Loucy (cell line): ENCODE data around the gene TRAPPC4.
A peak's percentile ranks its signal among the peaks of the same experiment; 100 is the strongest.
"Not testable (repeated sequence)": the region's sequence is repeated elsewhere in the genome, so short reads cannot be mapped to it uniquely, and the experiment has no call there.

Experiments
- H2AFZ ChIP-seq: fragments of 200-600 bp; sonication (generic); 2 replicates; pipeline ENCODE4 v1.6.0; 2016; ENCODE audit warnings: antibody characterized with exemption, mild to moderate bottlenecking, low read length, moderate library complexity
- H3F3A ChIP-seq: fragments of 200-600 bp; 2 replicates; pipeline ENCODE4 v1.6.0; 2016; ENCODE audit warnings: antibody characterized with exemption, low read depth, mild to moderate bottlenecking
- H3K27me3 ChIP-seq: fragments of 200-600 bp; sonication (generic); 2 replicates; pipeline ENCODE4 v1.6.1; 2014; ENCODE audit warnings: low read length, mild to moderate bottlenecking; ENCODE audit not compliant: insufficient read depth, poor library complexity, severe bottlenecking
- H3K36me3 ChIP-seq: fragments of 200-600 bp; sonication (generic); 2 replicates; pipeline ENCODE4 v1.6.1; 2016; ENCODE audit warnings: low read length; ENCODE audit not compliant: insufficient read depth
- H3K4me1 ChIP-seq: fragments of 200-600 bp; sonication (generic); 2 replicates; pipeline ENCODE4 v1.5.1; 2014; ENCODE audit warnings: low read length, mild to moderate bottlenecking; ENCODE audit not compliant: insufficient read depth, poor library complexity, severe bottlenecking
- H3K4me2 ChIP-seq: fragments of 200-600 bp; sonication (generic); 2 replicates; pipeline ENCODE4 v1.6.0; 2014; ENCODE audit warnings: antibody characterized with exemption, low read length, low read depth, mild to moderate bottlenecking; ENCODE audit not compliant: poor library complexity, severe bottlenecking
- H3K4me3 ChIP-seq: fragments of 200-600 bp; sonication (generic); 2 replicates; pipeline ENCODE4 v1.5.1; 2014; ENCODE audit warnings: low read length, mild to moderate bottlenecking, mixed read lengths; ENCODE audit not compliant: poor library complexity, severe bottlenecking
- H3K79me2 ChIP-seq: fragments of 200-600 bp; sonication (generic); 2 replicates; pipeline ENCODE4 v1.6.1; 2014; ENCODE audit warnings: low read length; ENCODE audit not compliant: insufficient read depth
- H3K9ac ChIP-seq: fragments of 200-600 bp; sonication (generic); 2 replicates; pipeline ENCODE4 v1.6.0; 2014; ENCODE audit warnings: mild to moderate bottlenecking, low read depth, low read length, moderate library complexity; ENCODE audit not compliant: poor library complexity, severe bottlenecking
- H3K9me2 ChIP-seq: fragments of 200-600 bp; sonication (generic); replicated peaks from 2 replicates; pipeline ENCODE4 v1.6.1; 2016; ENCODE audit warnings: low read depth, low read length, mixed read lengths
- H3K9me3 ChIP-seq: fragments of 200-600 bp; sonication (generic); 2 replicates; pipeline ENCODE4 v1.6.1; 2014; ENCODE audit warnings: mild to moderate bottlenecking, antibody characterized with exemption, low read length, low read depth; ENCODE audit not compliant: insufficient read depth
- H4K20me1 ChIP-seq: fragments of 200-600 bp; sonication (generic); 2 replicates; pipeline ENCODE4 v1.6.0; 2014; ENCODE audit warnings: antibody characterized with exemption, low read length, mild to moderate bottlenecking; ENCODE audit not compliant: insufficient read depth, poor library complexity, severe bottlenecking
- EZH2phosphoT487 ChIP-seq: fragments of 200-600 bp; IDR thresholded peaks from 2 replicates; pipeline ENCODE4 v1.6.1; 2018; ENCODE audit warnings: antibody characterized with exemption, mild to moderate bottlenecking, moderate library complexity, borderline replicate concordance
- TF ChIP-seq, protein P1 (sequence below): fragments of 200-600 bp; sonication (generic); conservative IDR thresholded peaks from 2 replicates; pipeline ENCODE4 v1.5.1; 2014; ENCODE audit warnings: mild to moderate bottlenecking, antibody characterized with exemption, low read length

TRAPPC4 gene

DNA sequence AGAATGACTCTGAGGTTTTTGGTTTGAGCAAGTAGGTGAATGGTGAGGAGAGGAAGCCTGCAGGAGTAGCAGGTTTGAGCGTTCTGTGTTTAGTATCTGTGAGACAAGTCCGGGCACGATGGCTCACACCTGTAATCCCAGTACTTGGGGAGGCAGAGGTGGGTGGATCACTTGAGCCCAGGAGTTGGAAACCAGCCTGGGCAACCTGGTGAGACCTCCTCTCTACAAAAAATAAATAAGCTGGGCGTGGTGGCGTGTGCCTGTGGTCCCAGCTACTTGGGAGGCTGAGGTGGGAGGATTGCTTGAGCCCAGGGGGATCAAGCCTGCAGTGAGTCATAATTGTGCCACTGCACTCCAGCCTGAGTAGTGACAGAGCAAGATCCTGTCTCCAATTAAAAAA is 30.3 kb upstream of the TRAPPC4 start:
- Histone ChIP-seq H3K9me2 (no peaks in the 10 kb centered on the region), H3K4me3 (no peak overlapping the region), H3K9me3 (no peaks in the 10 kb centered on the region), H3K36me3 (no peaks in the 10 kb centered on the region), H3K4me2 (no peak overlapping the region), H4K20me1 (no peaks in the 10 kb centered on the region), H3F3A (no peaks in the 10 kb centered on the region), H2AFZ (no peak overlapping the region), H3K27me3 (no peaks in the 10 kb centered on the region), H3K79me2 (no peaks in the 10 kb centered on the region), H3K4me1 (no peaks in the 10 kb centered on the region), H3K9ac (no peak overlapping the region)
- TF ChIP-seq EZH2phosphoT487, result no peak
- TF ChIP-seq, protein P1, sequence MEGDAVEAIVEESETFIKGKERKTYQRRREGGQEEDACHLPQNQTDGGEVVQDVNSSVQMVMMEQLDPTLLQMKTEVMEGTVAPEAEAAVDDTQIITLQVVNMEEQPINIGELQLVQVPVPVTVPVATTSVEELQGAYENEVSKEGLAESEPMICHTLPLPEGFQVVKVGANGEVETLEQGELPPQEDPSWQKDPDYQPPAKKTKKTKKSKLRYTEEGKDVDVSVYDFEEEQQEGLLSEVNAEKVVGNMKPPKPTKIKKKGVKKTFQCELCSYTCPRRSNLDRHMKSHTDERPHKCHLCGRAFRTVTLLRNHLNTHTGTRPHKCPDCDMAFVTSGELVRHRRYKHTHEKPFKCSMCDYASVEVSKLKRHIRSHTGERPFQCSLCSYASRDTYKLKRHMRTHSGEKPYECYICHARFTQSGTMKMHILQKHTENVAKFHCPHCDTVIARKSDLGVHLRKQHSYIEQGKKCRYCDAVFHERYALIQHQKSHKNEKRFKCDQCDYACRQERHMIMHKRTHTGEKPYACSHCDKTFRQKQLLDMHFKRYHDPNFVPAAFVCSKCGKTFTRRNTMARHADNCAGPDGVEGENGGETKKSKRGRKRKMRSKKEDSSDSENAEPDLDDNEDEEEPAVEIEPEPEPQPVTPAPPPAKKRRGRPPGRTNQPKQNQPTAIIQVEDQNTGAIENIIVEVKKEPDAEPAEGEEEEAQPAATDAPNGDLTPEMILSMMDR, result no peak

DNA sequence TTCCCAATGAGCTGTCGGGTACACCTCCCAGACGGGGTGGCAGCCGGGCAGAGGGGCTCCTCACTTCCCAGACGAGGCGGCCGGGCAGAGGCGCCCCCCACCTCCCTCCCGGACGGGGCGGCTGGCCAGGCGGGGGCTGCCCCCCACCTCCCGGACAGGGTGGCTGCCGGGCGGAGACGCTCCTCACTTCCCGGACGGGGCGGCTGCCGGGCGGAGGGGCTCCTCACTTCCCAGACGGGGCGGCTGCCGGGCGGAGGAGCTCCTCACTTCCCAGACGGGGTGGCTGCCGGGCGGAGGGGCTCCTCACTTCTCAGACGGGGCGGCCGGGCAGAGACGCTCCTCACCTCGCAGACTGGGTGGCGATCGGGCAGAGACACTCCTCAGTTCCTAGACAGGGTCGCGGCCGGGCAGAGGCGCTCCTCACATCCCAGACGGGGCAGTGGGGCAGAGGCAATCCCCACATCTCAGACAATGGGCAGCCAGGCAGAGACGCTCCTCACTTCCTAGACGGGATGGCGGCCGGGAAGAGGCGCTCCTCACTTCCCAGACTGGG is 27.0 kb upstream of the TRAPPC4 start:
- peaks cover 10% of the 10 kb centered on the region; the same call in 1 of the 2 replicates for H3K79me2 ChIP-seq
- not testable (repeated sequence) for H2AFZ ChIP-seq, H3K9me3 ChIP-seq, H3K9me2 ChIP-seq, H3K36me3 ChIP-seq, H3K4me3 ChIP-seq, H4K20me1 ChIP-seq, H3F3A ChIP-seq, H3K4me2 ChIP-seq, H3K9ac ChIP-seq, H3K4me1 ChIP-seq, H3K27me3 ChIP-seq

GRCh38 chr11:118996926-118997626 is 21.5 kb upstream of the TRAPPC4 start:
- Histone ChIP-seq H3K4me1 (peaks cover 28% of the 10 kb centered on the region), H3K9me3 (no peaks in the 10 kb centered on the region), H3K4me2 (peak overlapping the region; percentile 86), H3F3A (no peaks in the 10 kb centered on the region), H3K27me3 (no peaks in the 10 kb centered on the region), H2AFZ (peak overlapping the region; percentile 80), H3K9me2 (no peaks in the 10 kb centered on the region), H3K36me3 (no peaks in the 10 kb centered on the region), H3K9ac (peak overlapping the region; percentile 95), H4K20me1 (peaks cover 10% of the 10 kb centered on the region), H3K79me2 (peaks cover 57% of the 10 kb centered on the region), H3K4me3 (peak overlapping the region; percentile 86)
- TF ChIP-seq, protein P1, result peak; percentile 47
- no peak for TF ChIP-seq EZH2phosphoT487
